Adrenal gland (tissue), 12 donors: ENCODE results near the gene CD48. TPM values are rescaled to one million over a fixed set of nuclear protein-coding genes. Genes with fewer than 3 reads are reported as not detected.
"Not testable (repeated sequence)": the region's sequence is repeated elsewhere in the genome, so short reads cannot be mapped to it uniquely, and the experiment has no call there.

ENCODE experiments used
- DNase-seq, 7 donors: peaks; one replicate each; pipeline ENCODE4 v3.0.0-alpha.2; 2019 to 2020
- H3K27ac ChIP-seq, 5 donors: fragments of 200-600 bp; sonication (generic) in 4 of 5; 1 replicate in 3 of 5; 2 replicates in 2 of 5; pipeline versions ENCODE4 v1.5.1 to v1.8.0; 2016 to 2020; ENCODE audit warnings: mild to moderate bottlenecking in 1 of 5
- H3K27me3 ChIP-seq: fragments of 200-600 bp; 2 replicates; pipeline ENCODE4 v1.8.0; 2021
- H3K36me3 ChIP-seq, 2 donors: fragments of 200-600 bp; replicated peaks in 1 of 2; 1 replicate in 1 of 2; 2 replicates in 1 of 2; pipeline versions ENCODE4 v1.5.1 to v1.8.0; 2018 to 2022
- H3K4me1 ChIP-seq, 2 donors: fragments of 200-600 bp; replicated peaks in 1 of 2; 1 replicate in 1 of 2; 2 replicates in 1 of 2; pipeline versions ENCODE4 v1.5.1 to v1.8.0; 2018 to 2021
- H3K4me3 ChIP-seq, 4 donors: fragments of 200-600 bp; sonication (generic) in 3 of 4; one replicate each; pipeline ENCODE4 v1.5.1; 2016 to 2018
- H3K9me3 ChIP-seq, 3 donors: fragments of 200-600 bp; sonication (generic) in 1 of 3; replicated peaks in 1 of 3; 1 replicate in 2 of 3; 2 replicates in 1 of 3; pipeline versions ENCODE4 v1.5.1 to v1.8.0; 2016 to 2021
- CTCF ChIP-seq, 6 experiments: fragments of 450-650 bp in 4 of 6; fragments of 200-600 bp in 2 of 6; sonication (generic) in 1 of 6; IDR thresholded peaks; 1 replicate in 5 of 6; 2 replicates in 1 of 6; pipeline versions ENCODE4 v1.5.1 to v1.8.0; 2016 to 2021; ENCODE audit warnings: antibody characterized with exemption in 6 of 6, mild to moderate bottlenecking in 2 of 6, moderate library complexity in 1 of 6
- POLR2A ChIP-seq, 2 donors: fragments of 450-650 bp; IDR thresholded peaks; one replicate each; pipeline ENCODE4 v1.6.1; 2017; ENCODE audit warnings: antibody characterized with exemption in 2 of 2, mild to moderate bottlenecking in 2 of 2, moderate library complexity in 1 of 2
- WGBS, 4 donors: extraction: QIAGEN DNeasy Blood & Tissue Kit in 2 of 4; methylation state at CpG; one replicate each; pipeline versions ENCODE4 v1.1.5 to v1.1.7; 2013 to 2017; 5-methylcytosine and 5-hydroxymethylcytosine counted together
- intact Hi-C, 2 donors: fragments of 100-400 bp; cut with DNase I; formaldehyde crosslinking; loops; one replicate each; pipeline versions ENCODE4 v1.14.1 to v1.15.0; 2022 to 2023
- polyA plus RNA-seq, 3 donors: library from polyadenylated mRNA; stranded (reverse); fragments of 200-250 nt in 2 of 3; fragments of 350-450 nt in 1 of 3; fragmentation: Illumina TruSeq in 1 of 3; extraction: RNeasy Lipid Tissue Mini Kit (QIAGEN cat#74804) in 1 of 3; gene quantifications; one replicate each; pipeline ENCODE4 v1.2.3, GENCODE V29; 2013 to 2014
- total RNA-seq, 9 donors: library from RNA; depleted of rRNA in 4 of 9; stranded (reverse); fragments of >200 nt in 4 of 9; fragments of 120-200 nt in 1 of 9; fragmentation: NEBNext Ultra II Directional in 1 of 9; extraction: Animal tissue kit (Norgen Biotek cat#: 25700) in 1 of 9; gene quantifications; one replicate each; pipeline versions ENCODE4 v1.1.0 to v1.2.4, GENCODE V29; 2013 to 2023
- donor health status: healthy with polysubstance abuse.
- donor health status: Bipolar disorder and iron deficiency.
- donor health status: DM: yes; HTN: yes; CAD: no.
- donor health status: DM: no; HTN: no; CAD: no.
- donor health status: DM: no; HTN: no; CAD: no.
- donor health status: DM: yes; HTN: yes; CAD: no.

Gene CD48
- total and polyA plus RNA-seq, 12 donors, result 1.4 to 9.0 (median 3.9) TPM; not detected in 1

- Histone ChIP-seq H3K27me3 (no peaks in the 10 kb centered on the region), H3K36me3 (no peaks in the 10 kb centered on the region), H3K27ac (no peak overlapping the region), H3K9me3 (no peaks in the 10 kb centered on the region), H3K4me1 (no peaks in the 10 kb centered on the region), H3K4me3 (no peak overlapping the region)
- intact Hi-C loops, result no loop called here
- no peak for DNase-seq
- TF ChIP-seq POLR2A (IDR thresholded peaks at IDR 0.05) (no peak), CTCF (IDR thresholded peaks at IDR 0.05) (no peak)
- 57 to 67% (median 62%) methylated on average over 4 of the region's 4 CpGs for WGBS, 4 donors
Measured at GRCh38 chr1:160718210-160718609, 6.6 kb upstream of the CD48 start.

- no peaks in the 10 kb centered on the region for H3K27me3 ChIP-seq
- TF ChIP-seq CTCF (IDR thresholded peaks at IDR 0.05) (no peak), POLR2A (IDR thresholded peaks at IDR 0.05) (no peak)
- H3K4me3 ChIP-seq, result no peak overlapping the region
- intact Hi-C loops, result no loop called here
- no peaks in the 10 kb centered on the region for H3K4me1 ChIP-seq
- 72 to 79% (median 78%) methylated on average over 5 of the region's 5 CpGs for WGBS, 4 donors
- DNase-seq, result no peak
- H3K27ac ChIP-seq, result no peak overlapping the region
- no peaks in the 10 kb centered on the region for H3K9me3 ChIP-seq
- no peaks in the 10 kb centered on the region for H3K36me3 ChIP-seq
Measured at GRCh38 chr1:160717306-160717705, 5.7 kb upstream of the CD48 start.

GRCh38 chr1:160716013-160716412 is 4.4 kb upstream of the CD48 start:
- Histone ChIP-seq H3K27me3 (no peaks in the 10 kb centered on the region), H3K9me3 (no peaks in the 10 kb centered on the region), H3K36me3 (no peaks in the 10 kb centered on the region), H3K4me1 (no peaks in the 10 kb centered on the region), H3K4me3 (no peak overlapping the region), H3K27ac (no peak overlapping the region)
- intact Hi-C loops, result no loop called here
- TF ChIP-seq CTCF (IDR thresholded peaks at IDR 0.05) (no peak), POLR2A (IDR thresholded peaks at IDR 0.05) (no peak)
- no peak for DNase-seq
- WGBS, 4 donors, result 80 to 95% (median 88%) methylated on average over 1 of the region's 1 CpG

GRCh38 chr1:160714034-160714648 is 2.5 kb upstream of the CD48 start:
- DNase-seq, H3K27ac ChIP-seq, H3K9me3 ChIP-seq, H3K36me3 ChIP-seq, intact Hi-C loops, H3K4me1 ChIP-seq, H3K4me3 ChIP-seq, H3K27me3 ChIP-seq: not testable (repeated sequence)
- 66 to 85% (median 78%) methylated on average over 4 to 5 of the region's 5 CpGs for WGBS, 4 donors

- Histone ChIP-seq H3K27ac (peak overlapping the region in 1 of 5 donors; percentile 62), H3K4me1 (no peaks in the 10 kb centered on the region), H3K36me3 (no peaks in the 10 kb centered on the region), H3K4me3 (no peak overlapping the region), H3K9me3 (no peaks in the 10 kb centered on the region), H3K27me3 (no peaks in the 10 kb centered on the region)
- no peak for TF ChIP-seq CTCF (IDR thresholded peaks at IDR 0.05)
- no peak for TF ChIP-seq POLR2A (IDR thresholded peaks at IDR 0.05)
- intact Hi-C loops, result no loop called here
- 16 to 27% (median 25%) methylated on average over 1 of the region's 1 CpG for WGBS, 4 donors
- DNase-seq, result no peak
Measured at GRCh38 chr1:160713161-160713560, 1.5 kb upstream of the CD48 start.

GRCh38 chr1:160712525-160713080 is 981 bp upstream of the CD48 start:
- H3K4me1 ChIP-seq, H3K27me3 ChIP-seq, H3K9me3 ChIP-seq, H3K36me3 ChIP-seq, H3K4me3 ChIP-seq, intact Hi-C loops: not testable (repeated sequence)
- peak in 3 of 7 donors; percentile 21 to 25 (median 24) for DNase-seq
- WGBS, 4 donors, result 62 to 73% (median 68%) methylated on average over 5 of the region's 5 CpGs
- H3K27ac ChIP-seq, result peak overlapping the region in 1 of 5 donors; percentile 62
